Activated gamma-delta T cell (primary cell): ENCODE data around the gene INTS11.
"Not testable (repeated sequence)": the region's sequence is repeated elsewhere in the genome, so short reads cannot be mapped to it uniquely, and the experiment has no call there.

ENCODE experiments used
- DNase-seq: peaks from one replicate; lab custom pipeline; 2025; lab: John Stamatoyannopoulos, UW

INTS11 gene

GRCh38 chr1:1329304-1330210, 5.1 kb upstream of the INTS11 start:
- DNase-seq = no peak

DNA sequence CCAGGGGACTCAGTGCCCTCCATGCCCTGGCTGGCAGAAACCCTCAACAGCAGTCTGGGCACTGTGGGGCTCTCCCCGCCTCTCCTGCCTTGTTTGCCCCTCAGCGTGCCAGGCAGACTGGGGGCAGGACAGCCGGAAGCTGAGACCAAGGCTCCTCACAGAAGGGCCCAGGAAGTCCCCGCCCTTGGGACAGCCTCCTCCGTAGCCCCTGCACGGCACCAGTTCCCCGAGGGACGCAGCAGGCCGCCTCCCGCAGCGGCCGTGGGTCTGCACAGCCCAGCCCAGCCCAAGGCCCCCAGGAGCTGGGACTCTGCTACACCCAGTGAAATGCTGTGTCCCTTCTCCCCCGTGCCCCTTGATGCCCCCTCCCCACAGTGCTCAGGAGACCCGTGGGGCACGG, 3.8 kb upstream of the INTS11 start:
- DNase-seq = no peak

- DNase-seq = no peak
Observed at GRCh38 chr1:1327291-1327690, 2.8 kb upstream of the INTS11 start.

DNA sequence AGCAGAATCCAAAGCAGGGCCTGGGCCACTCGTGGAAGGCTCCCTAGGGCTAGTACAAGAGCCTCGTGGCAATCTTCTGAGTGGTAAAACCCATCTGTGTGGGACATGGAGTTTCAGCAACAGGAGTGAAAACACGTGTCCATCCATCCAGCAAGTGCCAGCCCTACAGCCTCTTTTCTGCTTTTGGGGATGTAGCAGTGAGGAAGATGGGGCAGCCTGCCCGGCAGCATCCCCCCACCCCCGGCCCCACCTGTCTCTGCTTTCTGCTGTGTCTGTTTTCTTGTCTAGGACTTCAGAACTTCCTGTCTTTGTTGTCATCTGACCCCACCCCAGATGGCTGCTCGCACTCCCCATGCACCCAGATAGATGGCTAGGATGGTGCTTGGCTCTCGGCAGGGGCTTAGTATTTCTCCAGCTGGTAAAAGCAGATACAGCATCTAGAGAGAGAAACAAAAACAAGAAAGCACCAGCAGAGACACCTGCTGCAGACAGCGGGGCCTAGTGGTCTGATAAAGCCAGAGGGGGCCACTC, 1.7 kb upstream of the INTS11 start:
- DNase-seq = no peak

DNA sequence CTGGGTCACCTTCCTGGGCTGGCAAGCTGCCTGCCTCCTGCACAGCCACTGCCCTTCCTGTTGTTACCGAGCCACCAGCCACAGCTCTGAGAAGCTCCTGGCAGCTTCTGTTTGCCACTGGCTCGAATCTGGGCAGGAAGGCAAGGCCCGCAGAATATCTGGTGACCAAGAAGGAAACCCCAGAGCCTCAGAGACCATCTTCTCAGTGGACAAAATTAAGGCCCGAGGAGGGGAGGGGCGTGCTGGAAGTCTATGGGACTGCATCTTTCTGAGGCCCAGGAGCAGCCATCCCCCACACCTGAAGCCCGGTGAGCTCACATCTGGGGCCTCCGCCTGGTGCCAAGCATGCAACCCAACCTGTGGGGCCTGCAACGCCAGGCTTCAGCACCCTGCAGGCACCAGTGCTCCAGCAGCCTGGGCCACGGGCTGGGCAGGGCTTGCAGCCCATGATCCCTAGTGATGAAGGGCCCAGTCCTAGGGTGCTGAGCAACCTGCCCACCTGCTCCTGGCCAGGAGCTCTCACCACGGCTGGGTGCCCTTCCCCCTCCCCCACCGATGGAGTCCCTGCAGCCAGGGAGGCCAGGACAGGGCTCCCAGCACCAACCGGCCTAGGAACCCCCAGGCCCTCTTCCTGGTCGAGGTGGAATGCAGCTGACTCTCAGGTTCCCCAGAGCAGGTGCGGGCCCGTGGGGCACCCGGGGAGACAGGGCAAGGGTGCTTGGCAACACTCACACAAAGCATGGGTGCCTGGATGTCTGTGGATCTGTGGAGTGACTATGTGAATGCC, 1.0 kb upstream of the INTS11 start:
- no peak for DNase-seq

DNA sequence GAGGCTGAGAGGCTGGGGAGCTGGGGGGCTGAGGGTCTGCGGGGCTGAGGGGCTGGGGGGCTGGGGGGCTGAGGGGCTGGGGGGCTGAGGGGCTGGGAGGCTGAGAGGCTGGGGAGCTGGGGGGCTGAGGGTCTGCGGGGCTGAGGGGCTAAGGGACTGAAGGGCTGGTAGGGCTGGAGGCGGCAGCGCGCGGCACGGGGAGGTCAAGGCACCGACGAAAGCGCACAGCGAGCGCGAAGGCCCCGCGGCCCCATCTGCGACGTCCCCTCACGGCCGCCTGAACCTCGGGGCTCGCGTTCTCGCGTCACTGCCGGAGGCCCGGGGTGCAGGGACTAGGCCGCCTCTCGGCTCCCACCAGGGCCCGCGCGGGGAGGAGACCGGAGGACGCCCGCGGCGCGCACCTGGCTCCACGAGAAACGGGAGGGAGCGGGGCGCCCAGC, 356 bp downstream of the INTS11 start:
- no peak for DNase-seq

DNA sequence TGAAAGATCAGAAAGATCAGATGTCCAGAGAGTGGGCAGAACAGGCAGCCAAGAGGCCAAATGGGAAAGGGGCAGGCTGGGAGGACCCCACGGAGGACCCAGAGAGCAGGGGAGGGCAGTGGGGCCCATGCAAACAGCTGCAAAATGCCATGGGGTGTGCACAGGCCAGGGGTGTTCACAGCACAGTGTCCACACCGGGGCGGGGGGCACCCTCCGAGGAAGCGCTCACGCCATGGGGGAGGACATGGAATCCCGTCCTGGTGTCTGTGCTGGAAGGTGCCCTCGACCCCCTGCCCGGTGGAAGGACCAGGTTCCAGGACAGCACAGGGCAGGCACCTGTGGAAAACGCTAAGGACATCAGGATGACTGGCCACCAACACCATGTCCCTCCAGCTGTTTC, 1.5 kb downstream of the INTS11 start:
- no peak for DNase-seq

DNA sequence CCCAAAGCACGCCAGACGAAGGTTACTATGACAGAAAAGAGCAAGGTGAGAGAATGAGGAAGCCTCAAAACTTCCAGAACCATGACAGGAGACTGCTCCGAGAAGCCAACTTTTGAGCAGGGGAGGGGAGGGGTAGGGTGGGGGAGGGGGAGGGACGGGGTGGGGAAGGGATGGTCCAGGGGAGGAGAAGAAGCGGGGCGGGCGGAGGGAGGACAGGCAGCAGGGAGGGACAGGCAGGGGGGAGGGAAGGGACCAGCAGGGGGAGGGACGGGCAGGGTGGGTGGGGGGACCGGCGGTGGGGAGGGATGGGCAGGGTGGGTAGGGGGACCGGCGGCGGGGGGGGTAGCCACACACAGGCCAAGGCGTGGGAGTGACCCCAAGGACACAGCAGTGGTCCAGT, 2.0 kb downstream of the INTS11 start:
- no peak for DNase-seq

DNA sequence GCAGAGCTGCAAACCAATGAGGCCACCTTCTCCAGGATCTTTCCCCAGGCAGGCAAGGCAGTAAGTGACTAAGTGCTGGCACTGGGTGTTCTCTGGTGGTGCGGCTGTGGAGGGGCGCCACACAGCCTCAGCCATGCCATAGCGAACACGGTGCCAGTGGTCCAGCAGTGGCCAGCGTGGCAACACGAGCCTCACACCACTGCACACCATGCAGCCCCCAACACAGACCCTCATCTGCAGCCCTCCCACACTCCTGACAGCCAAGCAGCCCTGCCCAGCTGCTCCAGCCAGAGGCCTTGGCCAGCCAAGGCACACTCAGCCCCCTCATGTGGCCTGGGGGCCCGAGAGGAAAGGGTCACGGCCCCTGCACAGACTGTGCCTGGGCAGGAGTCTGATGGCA, 3.0 kb downstream of the INTS11 start:
- DNase-seq = no peak

- no peak for DNase-seq
Observed at GRCh38 chr1:1320666-1321448, 3.6 kb downstream of the INTS11 start.

DNA sequence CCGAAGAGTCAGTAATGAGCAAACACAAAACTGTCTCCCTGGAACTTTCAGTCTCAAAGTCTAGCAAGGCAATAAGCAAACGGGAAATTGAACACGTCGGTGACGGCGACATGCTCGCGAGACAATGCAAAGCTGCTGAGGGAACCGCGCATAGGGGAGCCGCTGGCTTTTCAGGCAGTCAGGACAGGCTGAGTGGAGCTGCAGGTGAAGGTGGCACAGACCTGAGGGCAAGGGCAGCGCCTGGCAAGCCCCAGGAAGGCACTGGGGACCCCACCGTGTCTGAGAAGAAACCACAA, 4.9 kb downstream of the INTS11 start:
- no peak for DNase-seq

- no peak for DNase-seq
Observed at GRCh38 chr1:1318777-1319645, 5.4 kb downstream of the INTS11 start.

DNA sequence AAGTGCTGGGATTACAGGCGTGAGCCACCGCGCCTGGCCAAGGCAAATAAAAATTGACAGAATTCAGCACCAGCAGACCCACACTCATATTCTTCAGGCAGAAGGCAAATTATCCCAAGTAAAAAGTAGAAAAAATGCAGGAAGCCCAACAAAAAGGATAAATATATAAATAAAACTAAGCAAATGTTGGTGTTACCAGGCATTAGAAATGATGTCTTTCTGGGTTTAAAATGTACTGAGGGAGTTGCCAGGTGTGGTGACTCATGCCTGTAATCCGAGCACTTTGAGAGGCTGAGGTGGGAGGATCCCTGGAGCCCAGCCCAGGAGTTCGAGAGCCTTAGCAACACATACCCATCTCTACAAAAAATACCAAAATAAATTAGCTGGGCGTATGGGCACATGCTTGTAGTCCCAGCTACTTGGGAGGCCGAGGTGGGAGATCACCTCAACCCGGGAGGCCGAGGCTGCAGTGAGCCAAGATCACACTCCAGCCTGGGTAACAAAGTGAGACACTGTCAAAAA, 6.3 kb downstream of the INTS11 start:
- DNase-seq = no peak

DNA sequence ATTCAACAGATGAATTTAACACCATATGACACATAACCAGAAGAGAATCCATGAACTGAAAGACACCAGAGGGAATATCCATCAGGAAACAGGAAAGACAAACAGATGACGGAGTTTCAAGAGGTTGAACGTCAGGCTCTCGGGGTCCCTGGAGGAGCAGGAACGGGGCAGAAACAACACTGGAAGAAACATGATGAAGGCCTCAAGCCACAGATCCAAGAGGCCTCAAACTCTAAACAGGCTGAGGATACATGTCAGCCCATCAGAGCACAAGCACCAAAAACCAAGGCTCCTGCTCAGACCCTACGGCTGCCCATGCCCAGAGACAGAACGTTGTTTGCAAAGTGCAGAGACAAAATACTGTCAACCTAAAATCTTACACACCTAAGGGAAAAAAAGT, 7.0 kb downstream of the INTS11 start:
- DNase-seq = no peak

DNA sequence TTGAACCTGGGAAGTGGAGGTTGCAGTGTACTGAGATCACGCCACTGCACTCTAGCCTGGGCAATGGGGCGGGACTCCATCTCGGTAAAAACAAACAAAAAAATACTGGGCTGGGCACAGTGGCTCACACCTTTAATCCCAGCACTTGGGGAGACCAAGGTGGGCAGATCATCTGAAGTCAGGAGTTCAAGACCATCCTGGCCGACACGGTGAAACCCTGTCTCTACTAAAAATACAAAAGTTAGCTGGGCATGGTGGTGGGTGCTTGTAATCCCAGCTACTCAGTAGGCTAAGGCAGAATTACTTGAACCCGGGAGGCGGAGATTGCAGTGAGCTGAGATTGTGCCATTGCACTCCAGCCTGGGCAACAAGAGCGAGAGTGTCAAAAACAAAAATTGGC, 8.3 kb downstream of the INTS11 start:
- DNase-seq = not testable (repeated sequence)

DNA sequence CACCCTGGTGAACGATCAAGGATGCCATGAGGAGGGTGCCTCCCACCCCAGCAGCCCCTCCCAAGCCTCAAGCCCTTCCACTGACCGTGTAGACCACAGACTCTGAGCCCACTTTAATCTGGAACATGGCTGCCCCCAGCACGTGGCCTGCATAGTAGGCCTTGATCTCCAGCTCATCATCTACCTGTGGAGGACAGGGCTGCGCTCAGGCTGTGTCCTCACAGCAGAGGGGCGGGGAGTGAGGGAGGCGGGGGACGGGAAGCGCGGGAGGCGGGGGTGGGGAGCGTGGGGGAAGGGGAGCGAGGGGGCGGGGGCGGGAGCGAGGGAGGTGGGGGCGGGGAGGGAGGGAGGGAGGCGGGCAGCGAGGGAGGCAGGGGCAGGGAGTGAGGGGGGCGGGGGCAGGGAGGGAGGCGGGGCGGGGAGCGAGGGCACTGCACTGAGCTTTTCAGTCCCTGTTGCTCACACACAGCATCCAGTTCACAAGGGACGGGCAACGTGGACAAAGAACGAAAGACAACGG, 9.0 kb downstream of the INTS11 start:
- DNase-seq = no peak

GRCh38 chr1:1314678-1315335, 9.7 kb downstream of the INTS11 start:
- DNase-seq = no peak

DNA sequence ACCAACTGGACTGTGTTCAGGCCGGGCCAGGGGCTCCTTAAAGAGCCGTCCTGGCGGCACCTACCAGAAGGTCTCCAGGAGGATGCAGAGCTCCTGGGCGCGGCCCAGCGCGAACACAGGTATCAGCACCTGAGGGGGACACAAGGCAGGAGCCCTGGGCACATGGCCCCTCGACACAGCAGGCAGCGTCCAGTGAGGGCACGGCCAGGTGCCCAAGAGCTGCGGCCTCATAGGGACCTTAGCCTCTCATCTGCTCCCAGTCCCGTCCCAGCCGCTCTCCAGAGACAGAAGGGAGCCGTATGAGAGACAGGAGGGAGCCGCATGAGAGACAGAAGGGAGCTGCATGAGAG, 10.2 kb downstream of the INTS11 start:
- DNase-seq = no peak

DNA sequence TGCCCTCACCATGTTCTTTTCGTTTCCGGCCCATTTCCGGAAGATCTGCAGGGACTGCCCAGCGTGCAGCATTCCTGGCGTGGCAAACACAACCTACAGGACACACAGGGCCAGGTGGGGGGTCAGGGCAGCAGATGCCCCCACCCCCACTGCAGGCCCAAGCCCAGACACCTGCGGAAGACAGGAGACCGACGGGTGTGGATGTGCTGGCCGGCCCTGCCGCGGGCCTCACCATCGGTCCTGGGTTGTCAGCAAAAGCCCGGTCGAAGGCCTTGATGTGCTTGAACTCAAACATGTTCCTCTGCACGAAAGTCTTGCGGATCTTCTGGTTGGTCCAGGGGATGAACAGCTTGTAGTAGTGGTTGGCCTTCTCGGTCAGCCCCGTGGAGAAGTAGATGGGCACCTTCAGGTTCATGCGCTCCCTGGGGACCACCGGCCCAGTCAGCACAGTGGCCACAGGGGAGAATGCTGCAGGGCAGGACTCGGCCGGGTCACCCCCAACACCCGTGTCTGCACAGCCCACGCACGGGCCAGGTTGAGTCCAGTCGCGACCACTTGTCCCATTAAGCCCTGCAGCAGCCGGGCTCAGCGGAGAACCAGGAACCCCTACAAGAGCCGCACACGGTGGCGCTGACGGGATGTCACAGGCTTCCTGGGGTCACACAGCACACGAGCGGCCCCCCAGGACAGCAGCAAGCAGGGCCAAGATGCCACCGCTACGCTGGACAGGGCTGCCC, 10.8 kb downstream of the INTS11 start:
- no peak for DNase-seq
